ENCODE results near the gene WIPI1.
"Not testable (repeated sequence)": the region's sequence is repeated elsewhere in the genome, so short reads cannot be mapped to it uniquely, and the experiment has no call there.

The WIPI1 gene

GRCh38 chr17:68407656-68408055 lies 49.6 kb downstream of the WIPI1 start:
- DNase-seq: not testable (repeated sequence)

GRCh38 chr17:68403837-68404236 lies 53.5 kb downstream of the WIPI1 start:
- DNase-seq: not testable (repeated sequence)

GRCh38 chr17:68403122-68403521 lies 54.2 kb downstream of the WIPI1 start:
- DNase-seq: no peak

- no peak for DNase-seq
Measured at GRCh38 chr17:68401288-68401687, 56.0 kb downstream of the WIPI1 start.

GRCh38 chr17:68400404-68400735 lies 56.9 kb downstream of the WIPI1 start:
- no peak for DNase-seq

GRCh38 chr17:68399638-68400403 lies 57.5 kb downstream of the WIPI1 start:
- DNase-seq: no peak

- DNase-seq: no peak
Measured at GRCh38 chr17:68398691-68399637, 58.3 kb downstream of the WIPI1 start.

GRCh38 chr17:68397108-68397536 lies 60.2 kb downstream of the WIPI1 start:
- no peak for DNase-seq

GRCh38 chr17:68396226-68397107 lies 60.8 kb downstream of the WIPI1 start:
- no peak for DNase-seq

GRCh38 chr17:68394608-68395331 lies 62.5 kb downstream of the WIPI1 start:
- no peak for DNase-seq

GRCh38 chr17:68391561-68392268 lies 65.6 kb downstream of the WIPI1 start:
- no peak for DNase-seq

GRCh38 chr17:68390888-68391545 lies 66.3 kb downstream of the WIPI1 start:
- no peak for DNase-seq

- no peak for DNase-seq
Measured at GRCh38 chr17:68389041-68389440, 68.3 kb downstream of the WIPI1 start.

- DNase-seq: no peak
Measured at GRCh38 chr17:68387435-68388218, 69.7 kb downstream of the WIPI1 start.

GRCh38 chr17:68385490-68386215 lies 71.6 kb downstream of the WIPI1 start:
- DNase-seq: no peak

- DNase-seq: no peak
Measured at GRCh38 chr17:68384941-68385340, 72.4 kb downstream of the WIPI1 start.

GRCh38 chr17:68384471-68384870 lies 72.8 kb downstream of the WIPI1 start:
- DNase-seq: no peak

GRCh38 chr17:68383443-68384321 lies 73.6 kb downstream of the WIPI1 start:
- no peak for DNase-seq

GRCh38 chr17:68383120-68383442 lies 74.2 kb downstream of the WIPI1 start:
- DNase-seq: no peak
